OCI-LY7 (cell line): Measurements from ENCODE around the gene RPH3AL. TPM values are rescaled to one million over a fixed set of nuclear protein-coding genes. Genes with fewer than 3 reads are reported as not detected.

Experiments
- BruUV-seq: library from RNA; stranded (reverse); fragments of 400-500 nt; replicated peaks from 2 replicates; lab custom pipeline; 2021; lab: Mats Ljungman, UMichigan
- CTCF ChIA-PET: fragments of 300-600 bp; sonication (Branson Sonifier 250); formaldehyde crosslinking; loops from one replicate; lab custom pipeline; 2022; ENCODE audit warnings: antibody characterized with exemption; ENCODE audit not compliant: unreplicated experiment; lab: Charles Lee
- POLR2A ChIA-PET: fragments of 300-600 bp; sonication (Branson Sonifier 250); formaldehyde crosslinking; loops from one replicate; lab custom pipeline; 2022; ENCODE audit warnings: antibody characterized with exemption; lab: Charles Lee
- DNase-seq: peaks from one replicate; pipeline ENCODE4 v3.0.0-alpha.2; 2015; ENCODE audit warnings: low spot score
- H2AFZ ChIP-seq: fragments of 200-600 bp; sonication (generic), shearing (Covaris generic); 2 replicates; pipeline ENCODE4 v1.6.1; 2014; ENCODE audit warnings: mild to moderate bottlenecking, antibody characterized with exemption, low read length, moderate library complexity
- H3K27ac ChIP-seq: fragments of 200-600 bp; sonication (generic); 2 replicates; pipeline ENCODE4 v1.5.1; 2014; ENCODE audit warnings: mixed run types, low read depth, mild to moderate bottlenecking, moderate library complexity, low read length, inconsistent platforms; ENCODE audit not compliant: poor library complexity, severe bottlenecking
- H3K36me3 ChIP-seq: fragments of 200-600 bp; sonication (generic); 2 replicates; pipeline ENCODE4 v1.6.1; 2014; ENCODE audit warnings: mild to moderate bottlenecking, antibody characterized with exemption, low read length, moderate library complexity, mixed read lengths; ENCODE audit not compliant: insufficient read depth
- H3K4me1 ChIP-seq: fragments of 200-600 bp; sonication (generic); 2 replicates; pipeline ENCODE4 v1.5.1; 2014; ENCODE audit warnings: mild to moderate bottlenecking, low read length; ENCODE audit not compliant: insufficient read depth, poor library complexity, severe bottlenecking
- H3K4me2 ChIP-seq: fragments of 200-600 bp; sonication (generic); 2 replicates; pipeline ENCODE4 v1.6.1; 2014; ENCODE audit warnings: mild to moderate bottlenecking, low read length
- H3K4me3 ChIP-seq: fragments of 200-600 bp; sonication (generic); 2 replicates; pipeline ENCODE4 v1.5.1; 2014; ENCODE audit warnings: mild to moderate bottlenecking, low read depth, low read length; ENCODE audit not compliant: poor library complexity, severe bottlenecking
- H3K79me2 ChIP-seq: fragments of 200-600 bp; sonication (generic); 2 replicates; pipeline ENCODE4 v1.6.1; 2016; ENCODE audit warnings: low read depth, mild to moderate bottlenecking, low read length, moderate library complexity, mixed read lengths; ENCODE audit not compliant: insufficient read depth
- H3K9me2 ChIP-seq: fragments of 200-600 bp; sonication (generic); 2 replicates; pipeline ENCODE4 v1.6.1; 2016; ENCODE audit warnings: mild to moderate bottlenecking, low read length, mixed read lengths; ENCODE audit not compliant: insufficient read depth
- H3K9me3 ChIP-seq: fragments of 200-600 bp; sonication (generic); 2 replicates; pipeline ENCODE4 v1.6.1; 2014; ENCODE audit warnings: mild to moderate bottlenecking, mixed run types, low read length, mixed read lengths
- H4K20me1 ChIP-seq: fragments of 200-600 bp; sonication (generic); 2 replicates; pipeline ENCODE4 v1.6.1; 2014; ENCODE audit warnings: mild to moderate bottlenecking, antibody characterized with exemption, low read length, moderate library complexity, mixed read lengths; ENCODE audit not compliant: insufficient read depth
- CTCF ChIP-seq: fragments of 200-600 bp; sonication (generic); conservative IDR thresholded peaks from 2 replicates; pipeline ENCODE4 v1.5.1; 2014; ENCODE audit warnings: mild to moderate bottlenecking, antibody characterized with exemption, low read length, moderate library complexity, mixed read lengths
- EZH2phosphoT487 ChIP-seq: fragments of 200-600 bp; sonication (generic); IDR thresholded peaks from 2 replicates; pipeline ENCODE4 v1.6.1; 2018; ENCODE audit warnings: low read depth, borderline replicate concordance, mild to moderate bottlenecking, mixed run types, antibody characterized with exemption, low read length, moderate library complexity, mixed read lengths
- intact Hi-C: fragments of 100-400 bp; cut with micrococcal nuclease; formaldehyde crosslinking; loops from one replicate; pipeline ENCODE4 v1.10.0; 2022; ENCODE audit not compliant: unreplicated experiment
- total RNA-seq, 2 experiments: library from RNA; depleted of rRNA in 1 of 2; stranded (reverse); fragments of >200 nt in 1 of 2; shearing (Covaris generic) in 1 of 2; gene quantifications; 2 replicates each; pipeline ENCODE4 v1.2.3, GENCODE V29; 2014 to 2022

Gene RPH3AL
- total RNA-seq, 2 experiments from 2014 or later = 1.0 to 2.2 TPM

- Histone ChIP-seq H3K79me2 (no peaks in the 10 kb centered on the region), H3K9me3 (no peaks in the 10 kb centered on the region), H3K9me2 (no peaks in the 10 kb centered on the region), H3K4me1 (no peaks in the 10 kb centered on the region), H3K36me3 (no peaks in the 10 kb centered on the region), H3K27ac (no peak overlapping the region), H4K20me1 (no peaks in the 10 kb centered on the region), H3K4me2 (no peak overlapping the region), H2AFZ (no peak overlapping the region), H3K4me3 (no peak overlapping the region)
- no TSS peak for BruUV-seq
- intact Hi-C loops = no loop called here
- CTCF ChIA-PET = no interaction called here
- TF ChIP-seq CTCF (no peak), EZH2phosphoT487 (no peak)
- no peak for DNase-seq
- POLR2A ChIA-PET = no interaction called here
Observed at GRCh38 chr17:258906-259305, 93.7 kb downstream of the RPH3AL start.

DNA sequence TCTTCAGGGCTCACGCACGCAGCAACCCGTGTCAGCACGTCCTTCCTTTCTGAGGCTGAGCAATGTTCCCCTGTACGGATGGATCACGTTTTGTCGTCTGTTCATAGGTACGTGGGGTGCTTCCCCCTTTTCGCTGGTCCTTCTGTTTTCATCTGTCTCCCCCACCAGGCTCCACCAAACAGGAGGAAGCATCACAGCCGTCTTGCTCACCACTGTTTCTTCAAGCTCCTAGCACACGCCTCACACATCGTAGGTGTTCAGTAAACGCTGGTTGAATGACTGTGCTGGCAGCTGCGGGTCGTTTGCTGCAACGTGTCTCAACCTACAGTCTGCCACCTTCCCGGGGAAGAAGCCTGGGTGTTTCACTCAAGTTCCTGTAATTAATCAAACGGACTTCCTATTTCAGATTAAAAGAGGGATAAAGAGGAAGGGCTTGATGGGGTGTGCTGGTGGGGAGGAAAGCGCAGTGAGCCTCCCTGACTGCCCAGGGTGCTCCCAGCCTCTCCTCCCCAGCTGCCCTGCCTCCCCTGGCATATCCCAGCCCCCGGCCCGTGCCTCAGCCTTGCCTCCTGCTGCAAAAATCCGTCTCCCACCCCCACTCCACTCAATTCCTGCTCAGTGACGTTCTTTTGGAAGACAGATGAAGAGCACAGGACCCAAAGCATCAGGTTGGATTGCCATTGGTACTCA lies 94.4 kb downstream of the RPH3AL start:
- Histone ChIP-seq H3K9me2 (no peaks in the 10 kb centered on the region), H2AFZ (no peak overlapping the region), H3K27ac (no peak overlapping the region), H3K79me2 (no peaks in the 10 kb centered on the region), H3K36me3 (no peaks in the 10 kb centered on the region), H3K4me1 (no peaks in the 10 kb centered on the region), H3K4me2 (no peak overlapping the region), H3K9me3 (no peaks in the 10 kb centered on the region), H4K20me1 (no peaks in the 10 kb centered on the region), H3K4me3 (no peak overlapping the region)
- intact Hi-C loops = no loop called here
- no TSS peak for BruUV-seq
- POLR2A ChIA-PET = no interaction called here
- CTCF ChIA-PET = no interaction called here
- no peak for DNase-seq
- TF ChIP-seq EZH2phosphoT487 (no peak), CTCF (no peak)

- Histone ChIP-seq H3K4me1 (no peaks in the 10 kb centered on the region), H3K36me3 (no peaks in the 10 kb centered on the region), H3K27ac (no peak overlapping the region), H3K9me2 (no peaks in the 10 kb centered on the region), H3K79me2 (no peaks in the 10 kb centered on the region), H3K9me3 (no peaks in the 10 kb centered on the region), H3K4me2 (no peak overlapping the region), H2AFZ (no peak overlapping the region), H3K4me3 (no peak overlapping the region), H4K20me1 (no peaks in the 10 kb centered on the region)
- intact Hi-C loops = no loop called here
- no TSS peak for BruUV-seq
- POLR2A ChIA-PET = no interaction called here
- DNase-seq = no peak
- TF ChIP-seq CTCF (no peak), EZH2phosphoT487 (no peak)
- CTCF ChIA-PET = no interaction called here
Observed at GRCh38 chr17:253091-253846, 99.3 kb downstream of the RPH3AL start.
